GM12878 (cell line): ENCODE results near the gene PRR14L. TPM values are rescaled to one million over a fixed set of nuclear protein-coding genes. Genes with fewer than 3 reads are reported as not detected.

Experiments
- ATAC-seq: fragments of 200-7000 bp; cut with Tn5 transposase; 3 replicates; pipeline ENCODE4 v1.9.1; 2020; ENCODE audit warnings: mild to moderate bottlenecking, moderate library complexity
- BruUV-seq: library from RNA; stranded (reverse); fragments of 400-500 nt; replicated peaks from 2 replicates; lab custom pipeline; 2021; lab: Mats Ljungman, UMichigan
- CTCF ChIA-PET: fragments of 300-600 bp; sonication (Branson Sonifier 250); formaldehyde crosslinking; extraction: SDS; loops from one replicate; lab custom pipeline; 2021; ENCODE audit warnings: inconsistent platforms; lab: Yijun Ruan, JAX
- POLR2A ChIA-PET: fragments of 350-600 bp; formaldehyde crosslinking; extraction: SDS; loops from one replicate; lab custom pipeline; 2021; ENCODE audit warnings: inconsistent platforms; lab: Charles Lee
- RAD21 ChIA-PET: fragments of 300-600 bp; sonication (Branson Sonifier 250); formaldehyde crosslinking; loops from one replicate; lab custom pipeline; 2023; ENCODE audit warnings: antibody characterized with exemption; ENCODE audit not compliant: unreplicated experiment; lab: Charles Lee
- SMC1A ChIA-PET: fragments of 300-600 bp; sonication (Branson Sonifier 250); formaldehyde crosslinking; loops from one replicate; lab custom pipeline; 2023; ENCODE audit not compliant: unreplicated experiment, uncharacterized antibody; lab: Charles Lee
- DNase-seq: peaks from one replicate; pipeline ENCODE4 v3.0.0-alpha.2; 2011; ENCODE audit warnings: low read depth, low spot score
- FAIRE-seq: peaks from 3 replicates; lab custom pipeline; 2011; peaks lifted over from hg19 to GRCh38; lab: Jason Lieb, UNC
- H2AFZ ChIP-seq: 2 replicates; pipeline ENCODE4 v1.6.0; 2011; ENCODE audit warnings: low read depth, low read length, control low read depth; ENCODE audit not compliant: control insufficient read depth
- H3K27ac ChIP-seq: 2 replicates; pipeline ENCODE4 v1.5.1; 2011; ENCODE audit warnings: control low read depth; ENCODE audit not compliant: control insufficient read depth, insufficient read depth
- H3K27me3 ChIP-seq, 2 experiments: replicated peaks in 1 of 2; 2 replicates each; pipeline versions ENCODE4 v1.6.0 to v1.6.1; 2011; ENCODE audit warnings: low read length in 1 of 2; ENCODE audit not compliant: control insufficient read depth in 2 of 2, insufficient read depth in 2 of 2
- H3K36me3 ChIP-seq, 2 experiments: 2 replicates each; pipeline ENCODE4 v1.5.1; 2011; ENCODE audit warnings: low read length in 1 of 2; ENCODE audit not compliant: control insufficient read depth in 2 of 2, insufficient read depth in 2 of 2
- H3K4me1 ChIP-seq: 2 replicates; pipeline ENCODE4 v1.6.1; 2011; ENCODE audit warnings: mild to moderate bottlenecking, low read length, moderate library complexity, mixed read lengths; ENCODE audit not compliant: control insufficient read depth, insufficient read depth
- H3K4me2 ChIP-seq: 2 replicates; pipeline ENCODE4 v1.6.0; 2011; ENCODE audit warnings: control low read depth; ENCODE audit not compliant: control insufficient read depth, insufficient read depth
- H3K4me3 ChIP-seq: fragments of 200-600 bp; sonication (generic); 2 replicates; pipeline ENCODE4 v1.5.1; 2016
- H3K79me2 ChIP-seq: 2 replicates; pipeline ENCODE4 v1.6.0; 2011; ENCODE audit warnings: low read length; ENCODE audit not compliant: control insufficient read depth, insufficient read depth
- H3K9ac ChIP-seq: 2 replicates; pipeline ENCODE4 v1.8.0; 2011; ENCODE audit warnings: low read length, control low read depth, mixed read lengths; ENCODE audit not compliant: control insufficient read depth, insufficient read depth
- H3K9me3 ChIP-seq: replicated peaks from 3 replicates; pipeline ENCODE4 v1.5.1; 2011; ENCODE audit warnings: mild to moderate bottlenecking, low read length; ENCODE audit not compliant: control insufficient read depth, insufficient read depth
- H4K20me1 ChIP-seq: 2 replicates; pipeline ENCODE4 v1.6.0; 2011; ENCODE audit not compliant: control insufficient read depth, insufficient read depth
- ASH2L ChIP-seq: fragments of 300-600, 200-600 bp; sonication (generic); IDR thresholded peaks from 2 replicates; pipeline ENCODE4 v1.6.1; 2017; ENCODE audit warnings: low read depth, mild to moderate bottlenecking, borderline replicate concordance
- PAX5 ChIP-seq: IDR thresholded peaks from 2 replicates; pipeline ENCODE4 v1.6.1; 2011; ENCODE audit warnings: low read depth, low read length, borderline replicate concordance
- SP1 ChIP-seq: IDR thresholded peaks from one replicate; pipeline ENCODE4 v1.6.1; 2011; ENCODE audit warnings: low read depth, low read length
- SREBF1 ChIP-seq: IDR thresholded peaks from 2 replicates; pipeline ENCODE4 v1.6.1; 2012; ENCODE audit warnings: mild to moderate bottlenecking, low read length
- TARDBP ChIP-seq: IDR thresholded peaks from 2 replicates; pipeline ENCODE4 v1.6.1; 2016; ENCODE audit warnings: borderline replicate concordance
- USF1 ChIP-seq: IDR thresholded peaks from 2 replicates; pipeline ENCODE4 v1.6.1; 2011; ENCODE audit warnings: borderline replicate concordance, low read depth, mild to moderate bottlenecking, moderate library complexity, mixed read lengths, low read length; ENCODE audit not compliant: insufficient read depth; ENCODE audit errors: extremely low read length
- YY1 ChIP-seq: IDR thresholded peaks from 2 replicates; pipeline ENCODE4 v1.6.1; 2011; ENCODE audit warnings: low read depth, mild to moderate bottlenecking, low read length
- ZNF687 ChIP-seq: fragments of 450-650 bp; IDR thresholded peaks from 2 replicates; pipeline ENCODE4 v1.6.1; 2017; ENCODE audit warnings: mild to moderate bottlenecking, moderate library complexity
- WGBS: methylation state at CpG from one replicate; pipeline ENCODE4 v1.1.6; 2016; ENCODE audit warnings: low lambda C conversion rate; ENCODE audit not compliant: insufficient replicate concordance, insufficient coverage; ENCODE audit errors: missing lambda C conversion rate; 5-methylcytosine and 5-hydroxymethylcytosine counted together
- in situ Hi-C: fragments of 300-500 bp; cut with MboI; formaldehyde crosslinking; loops from 9 replicates; pipeline ENCODE4 v1.14.3; 2018; ENCODE audit warnings: mixed read lengths
- intact Hi-C: fragments of 100-400 bp; cut with micrococcal nuclease; formaldehyde crosslinking; loops from one replicate; pipeline ENCODE4 v1.14.2; 2022; ENCODE audit not compliant: unreplicated experiment
- polyA plus RNA-seq, 11 experiments: library from polyadenylated mRNA; depleted of rRNA in 4 of 11; unstranded in 6 of 11; stranded (reverse) in 5 of 11; fragments of >200 nt; fragmentation: Nextera tagmentation in 4 of 11; fragmentation: Illumina TruSeq in 1 of 11; extraction: Ambion mirVana in 4 of 11; extraction: Trizol in 1 of 11; gene quantifications; 1 replicate in 1 of 11; 2 replicates in 10 of 11; pipeline versions ENCODE4 v1.2.1 to v1.2.3, GENCODE V29; 2011 to 2016; ENCODE audit warnings: inconsistent platforms in 2 of 11, missing spikeins in 2 of 11, low read depth in 1 of 11
- total RNA-seq, 4 experiments: library from RNA; depleted of rRNA in 3 of 4; stranded (reverse); fragments of >200 nt in 3 of 4; fragmentation: Illumina TruSeq in 1 of 4; extraction: Trizol in 1 of 4; gene quantifications; 2 replicates each; pipeline versions ENCODE4 v1.2.1 to v1.2.3, GENCODE V29; 2013 to 2021
- TF ChIP-seq, protein P1 (sequence below): fragments of 450-650 bp; IDR thresholded peaks from 2 replicates; pipeline ENCODE4 v1.6.1; 2018; ENCODE audit warnings: borderline replicate concordance, mild to moderate bottlenecking; ENCODE audit not compliant: partially characterized antibody

Gene PRR14L
- total and polyA plus RNA-seq, 10 of the 15 experiments (the other 5 are each of a cell fraction or from before 2014, with no cell fraction given) = 4.2 to 49.0 (median 21.4) TPM

- TF ChIP-seq, protein P1, sequence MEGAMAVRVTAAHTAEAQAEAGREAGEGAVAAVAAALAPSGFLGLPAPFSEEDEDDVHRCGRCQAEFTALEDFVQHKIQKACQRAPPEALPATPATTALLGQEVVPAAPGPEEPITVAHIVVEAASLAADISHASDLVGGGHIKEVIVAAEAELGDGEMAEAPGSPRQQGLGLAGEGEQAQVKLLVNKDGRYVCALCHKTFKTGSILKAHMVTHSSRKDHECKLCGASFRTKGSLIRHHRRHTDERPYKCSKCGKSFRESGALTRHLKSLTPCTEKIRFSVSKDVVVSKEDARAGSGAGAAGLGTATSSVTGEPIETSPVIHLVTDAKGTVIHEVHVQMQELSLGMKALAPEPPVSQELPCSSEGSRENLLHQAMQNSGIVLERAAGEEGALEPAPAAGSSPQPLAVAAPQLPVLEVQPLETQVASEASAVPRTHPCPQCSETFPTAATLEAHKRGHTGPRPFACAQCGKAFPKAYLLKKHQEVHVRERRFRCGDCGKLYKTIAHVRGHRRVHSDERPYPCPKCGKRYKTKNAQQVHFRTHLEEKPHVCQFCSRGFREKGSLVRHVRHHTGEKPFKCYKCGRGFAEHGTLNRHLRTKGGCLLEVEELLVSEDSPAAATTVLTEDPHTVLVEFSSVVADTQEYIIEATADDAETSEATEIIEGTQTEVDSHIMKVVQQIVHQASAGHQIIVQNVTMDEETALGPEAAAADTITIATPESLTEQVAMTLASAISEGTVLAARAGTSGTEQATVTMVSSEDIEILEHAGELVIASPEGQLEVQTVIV = no peak
- TF ChIP-seq YY1 = no peak
Observed at GRCh38 chr22:31647523-31648320, 102.2 kb downstream of the PRR14L start (continued).

DNA sequence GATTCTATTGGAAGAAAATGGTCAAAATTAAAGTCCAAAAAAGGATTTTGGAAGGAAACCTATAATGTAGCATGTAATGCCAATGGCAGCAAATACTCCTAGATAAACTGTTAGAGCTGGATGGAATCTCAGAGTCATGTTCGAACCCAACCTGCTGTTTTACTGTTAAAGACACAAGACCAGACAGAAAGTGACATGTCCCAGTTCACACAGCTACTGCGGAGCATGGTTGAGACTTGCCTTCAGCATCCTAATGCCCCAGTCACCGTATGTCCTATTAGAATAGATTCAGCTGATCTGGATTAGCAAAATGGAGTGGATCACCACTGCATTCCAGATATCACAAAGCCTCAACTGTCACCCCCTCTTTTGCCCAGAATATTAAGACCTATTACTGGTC is 102.9 kb downstream of the PRR14L start:
- no peak overlapping the region for H2AFZ ChIP-seq
- H3K9ac ChIP-seq = 0 out of 2 replicates have a peak overlapping the region, but pooled peaks have one; percentile 1
- H3K79me2 ChIP-seq = peaks cover 27% of the 10 kb centered on the region
- peaks cover 1 to 12% of the 10 kb centered on the region in 2 experiments; a peak in 3 of 4 replicates for H3K36me3 ChIP-seq
- H3K27ac ChIP-seq = peak overlapping the region; percentile 75
- intact Hi-C loops (no loop called here), in situ Hi-C loops (no loop called here)
- H4K20me1 ChIP-seq = no peaks in the 10 kb centered on the region
- RAD21 ChIA-PET = interaction anchor here (0.6 to 1.6 kb wide), 4 partner anchors 9 to 19 kb away, joined by 3 to 9 read pairs (median 6); partner anchors contain the start of gene PISD
- 98% methylated on average over 3 of the region's 3 CpGs for WGBS
- peaks cover 31% of the 10 kb centered on the region for H3K4me1 ChIP-seq
- H3K4me2 ChIP-seq = peak overlapping the region; percentile 53; the same call in 1 of the 2 replicates
- DNase-seq (no peak), FAIRE-seq (no peak), ATAC-seq (no peak)
- POLR2A ChIA-PET = interaction anchor here (1.3 to 2.3 kb wide), 3 partner anchors 9 to 14 kb away, joined by 6 to 9 read pairs (median 9); no protein-coding TSS in a partner anchor
- H3K9me3 ChIP-seq = no peaks in the 10 kb centered on the region
- SMC1A ChIA-PET = interaction anchor here (0.8 to 2.2 kb wide), 4 partner anchors 9 to 19 kb away, joined by 3 to 12 read pairs (median 8); partner anchors contain the start of gene PISD
- CTCF ChIA-PET = interaction anchor here (1.2 to 1.8 kb wide), 5 partner anchors 10 to 619 kb away, joined by 3 to 6 read pairs (median 4); no protein-coding TSS in a partner anchor
- no peak overlapping the region for H3K4me3 ChIP-seq
- H3K27me3 ChIP-seq = no peaks in the 10 kb centered on the region
- BruUV-seq = no TSS peak
- TF ChIP-seq TARDBP = no peak
- no peak for TF ChIP-seq SP1
- TF ChIP-seq ASH2L = no peak
- TF ChIP-seq ZNF687 = no peak
- TF ChIP-seq USF1 = no peak
- no peak for TF ChIP-seq SREBF1
- TF ChIP-seq PAX5 = no peak
